LNCAP (cell line): ENCODE results near the gene FOXO4.

ENCODE experiments used
- TF ChIP-seq, protein P1 (sequence below): fragments of 450-650 bp; IDR thresholded peaks from 2 replicates; pipeline ENCODE4 v1.5.1; 2017; ENCODE audit warnings: mild to moderate bottlenecking

FOXO4 gene

GRCh38 chrX:71100581-71101505 is 5.2 kb downstream of the FOXO4 start:
- TF ChIP-seq, protein P1, sequence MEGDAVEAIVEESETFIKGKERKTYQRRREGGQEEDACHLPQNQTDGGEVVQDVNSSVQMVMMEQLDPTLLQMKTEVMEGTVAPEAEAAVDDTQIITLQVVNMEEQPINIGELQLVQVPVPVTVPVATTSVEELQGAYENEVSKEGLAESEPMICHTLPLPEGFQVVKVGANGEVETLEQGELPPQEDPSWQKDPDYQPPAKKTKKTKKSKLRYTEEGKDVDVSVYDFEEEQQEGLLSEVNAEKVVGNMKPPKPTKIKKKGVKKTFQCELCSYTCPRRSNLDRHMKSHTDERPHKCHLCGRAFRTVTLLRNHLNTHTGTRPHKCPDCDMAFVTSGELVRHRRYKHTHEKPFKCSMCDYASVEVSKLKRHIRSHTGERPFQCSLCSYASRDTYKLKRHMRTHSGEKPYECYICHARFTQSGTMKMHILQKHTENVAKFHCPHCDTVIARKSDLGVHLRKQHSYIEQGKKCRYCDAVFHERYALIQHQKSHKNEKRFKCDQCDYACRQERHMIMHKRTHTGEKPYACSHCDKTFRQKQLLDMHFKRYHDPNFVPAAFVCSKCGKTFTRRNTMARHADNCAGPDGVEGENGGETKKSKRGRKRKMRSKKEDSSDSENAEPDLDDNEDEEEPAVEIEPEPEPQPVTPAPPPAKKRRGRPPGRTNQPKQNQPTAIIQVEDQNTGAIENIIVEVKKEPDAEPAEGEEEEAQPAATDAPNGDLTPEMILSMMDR = no peak

GRCh38 chrX:71102292-71102691 is 6.6 kb downstream of the FOXO4 start:
- TF ChIP-seq, protein P1 = no peak

- TF ChIP-seq, protein P1 = no peak
These were observed 7.7 kb downstream of the FOXO4 start for GRCh38 chrX:71103110-71103983.

- TF ChIP-seq, protein P1 = no peak
These were observed 10.0 kb downstream of the FOXO4 start for GRCh38 chrX:71105628-71106027.

DNA sequence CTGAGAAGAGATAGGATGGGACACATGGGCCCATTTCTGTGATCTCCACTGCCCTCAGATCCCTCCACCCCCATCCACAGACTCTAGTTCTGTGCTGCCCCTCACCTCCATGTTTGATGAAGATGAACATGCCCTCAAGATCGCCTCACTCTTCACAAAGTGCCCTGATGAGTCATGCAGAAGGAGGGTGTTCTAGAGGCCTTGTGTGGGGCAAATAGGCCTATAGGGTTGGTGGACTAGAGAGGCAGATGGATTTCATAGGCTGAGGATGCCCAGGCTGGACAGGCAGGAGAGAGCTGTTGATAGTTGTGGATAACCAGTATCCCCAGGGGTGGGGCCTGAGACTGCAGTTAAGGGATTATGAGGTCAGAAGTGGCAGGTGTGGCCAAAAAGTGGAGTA is 10.8 kb downstream of the FOXO4 start, which contains the start of gene CXorf65:
TSS of gene CXorf65 (minus strand) at position 314 of the 400 bp plus-strand sequence. CDS start at position 130, 184 bp downstream.
- TF ChIP-seq, protein P1 = no peak

GRCh38 chrX:71107245-71107644 is 11.6 kb downstream of the FOXO4 start:
- TF ChIP-seq, protein P1 = no peak

GRCh38 chrX:71107762-71108360 is 12.2 kb downstream of the FOXO4 start:
- TF ChIP-seq, protein P1 = no peak
